ENCODE data around the gene KLHL35.

DNA sequence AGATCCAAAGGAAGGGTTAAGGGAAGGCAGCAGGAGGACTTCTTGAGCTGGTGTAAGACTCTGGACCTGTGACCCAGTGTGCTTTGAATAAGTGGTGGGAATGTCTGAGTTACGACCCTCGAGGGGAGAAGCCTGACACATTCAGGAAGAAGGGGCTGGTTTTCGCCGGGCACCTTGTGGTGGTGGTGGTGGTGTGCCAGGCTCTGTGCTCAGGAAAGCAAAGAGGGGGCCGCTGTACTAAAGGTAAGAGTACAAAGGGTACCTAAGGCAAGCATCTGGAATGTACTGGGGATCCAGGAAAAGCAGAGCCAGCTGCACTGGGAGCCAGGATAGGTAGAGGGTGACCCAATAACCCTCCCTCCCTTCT, 6.3 kb downstream of the KLHL35 start:
- TF ChIP-seq CTCF (conservative IDR thresholded peaks at IDR 0.05; ENCODE audit: low read depth, low read length), result no peak
- no peak for TF ChIP-seq EZH2 (IDR thresholded peaks at IDR 0.05; ENCODE audit: low read length, unreplicated experiment)
